ENCODE measurements around the gene PTPRK.

PTPRK gene

GRCh38 chr6:128422200-128422599, 98.2 kb downstream of the PTPRK start:
- Histone ChIP-seq H3K9ac (ENCODE audit: low read length) (no peak overlapping the region), H2AFZ (ENCODE audit: low read depth, low read length) (no peak overlapping the region), H3K4me3 (ENCODE audit: low read length) (no peak overlapping the region), H4K20me1 (ENCODE audit: insufficient read depth, low read length) (no peaks in the 10 kb centered on the region), H3K36me3 (replicated peaks; ENCODE audit: low read depth, low read length) (no peaks in the 10 kb centered on the region), H3K4me1 (ENCODE audit: low read length) (no peaks in the 10 kb centered on the region), H3K4me2 (ENCODE audit: low read length) (no peak overlapping the region), H3K27me3 (ENCODE audit: low read depth, low read length) (no peaks in the 10 kb centered on the region), H3K9me3 (ENCODE audit: insufficient read depth, low read length) (no peaks in the 10 kb centered on the region), H3K79me2 (ENCODE audit: low read length) (no peaks in the 10 kb centered on the region), H3K27ac (ENCODE audit: low read length) (no peak overlapping the region)
- TF ChIP-seq CTCF (IDR thresholded peaks at IDR 0.05; ENCODE audit: low read depth, low read length) (no peak), EZH2phosphoT487 (IDR thresholded peaks at IDR 0.05; ENCODE audit: low read depth) (no peak)

- H3K27me3 ChIP-seq (ENCODE audit: low read depth, low read length), result no peaks in the 10 kb centered on the region
- H3K4me2 ChIP-seq (ENCODE audit: low read length), result no peak overlapping the region
- H3K9me3 ChIP-seq (ENCODE audit: insufficient read depth, low read length), result no peaks in the 10 kb centered on the region
- no peak overlapping the region for H3K9ac ChIP-seq (ENCODE audit: low read length)
- no peak overlapping the region for H3K4me3 ChIP-seq (ENCODE audit: low read length)
- H3K36me3 ChIP-seq (replicated peaks; ENCODE audit: low read depth, low read length), result no peaks in the 10 kb centered on the region
- H3K4me1 ChIP-seq (ENCODE audit: low read length), result no peaks in the 10 kb centered on the region
- H4K20me1 ChIP-seq (ENCODE audit: insufficient read depth, low read length), result no peaks in the 10 kb centered on the region
- no peaks in the 10 kb centered on the region for H3K79me2 ChIP-seq (ENCODE audit: low read length)
- H2AFZ ChIP-seq (ENCODE audit: low read depth, low read length), result no peak overlapping the region
- no peak overlapping the region for H3K27ac ChIP-seq (ENCODE audit: low read length)
- TF ChIP-seq EZH2phosphoT487 (IDR thresholded peaks at IDR 0.05; ENCODE audit: low read depth), result no peak
- TF ChIP-seq CTCF (IDR thresholded peaks at IDR 0.05; ENCODE audit: low read depth, low read length), result no peak
Observed at GRCh38 chr6:128421788-128422187, 98.6 kb downstream of the PTPRK start.

GRCh38 chr6:128417698-128418097, 102.7 kb downstream of the PTPRK start:
- no peak overlapping the region for H3K9ac ChIP-seq (ENCODE audit: low read length)
- TF ChIP-seq EZH2phosphoT487 (IDR thresholded peaks at IDR 0.05; ENCODE audit: low read depth) (no peak), CTCF (IDR thresholded peaks at IDR 0.05; ENCODE audit: low read depth, low read length) (no peak)
- H3K27me3 ChIP-seq (ENCODE audit: low read depth, low read length), result no peaks in the 10 kb centered on the region
- no peaks in the 10 kb centered on the region for H3K36me3 ChIP-seq (replicated peaks; ENCODE audit: low read depth, low read length)
- H4K20me1 ChIP-seq (ENCODE audit: insufficient read depth, low read length), result no peaks in the 10 kb centered on the region
- H3K79me2 ChIP-seq (ENCODE audit: low read length), result no peaks in the 10 kb centered on the region
- H3K4me1 ChIP-seq (ENCODE audit: low read length), result no peaks in the 10 kb centered on the region
- no peak overlapping the region for H3K27ac ChIP-seq (ENCODE audit: low read length)
- H3K4me2 ChIP-seq (ENCODE audit: low read length), result no peak overlapping the region
- H2AFZ ChIP-seq (ENCODE audit: low read depth, low read length), result no peak overlapping the region
- H3K9me3 ChIP-seq (ENCODE audit: insufficient read depth, low read length), result no peaks in the 10 kb centered on the region
- no peak overlapping the region for H3K4me3 ChIP-seq (ENCODE audit: low read length)

- Histone ChIP-seq H3K36me3 (replicated peaks; ENCODE audit: low read depth, low read length) (no peaks in the 10 kb centered on the region), H3K9ac (ENCODE audit: low read length) (no peak overlapping the region), H3K4me2 (ENCODE audit: low read length) (no peak overlapping the region), H2AFZ (ENCODE audit: low read depth, low read length) (no peak overlapping the region), H4K20me1 (ENCODE audit: insufficient read depth, low read length) (no peaks in the 10 kb centered on the region), H3K79me2 (ENCODE audit: low read length) (no peaks in the 10 kb centered on the region), H3K9me3 (ENCODE audit: insufficient read depth, low read length) (no peaks in the 10 kb centered on the region), H3K27me3 (ENCODE audit: low read depth, low read length) (no peaks in the 10 kb centered on the region), H3K4me3 (ENCODE audit: low read length) (no peak overlapping the region), H3K4me1 (ENCODE audit: low read length) (no peaks in the 10 kb centered on the region; the same call in 1 of the 2 replicates), H3K27ac (ENCODE audit: low read length) (no peak overlapping the region)
- TF ChIP-seq CTCF (IDR thresholded peaks at IDR 0.05; ENCODE audit: low read depth, low read length) (no peak), EZH2phosphoT487 (IDR thresholded peaks at IDR 0.05; ENCODE audit: low read depth) (no peak)
Observed at GRCh38 chr6:128415387-128415786, 105.0 kb downstream of the PTPRK start.

All from OCI-LY3 (cell line).